ENCODE measurements around the gene YPEL3. TPM values are rescaled to one million over a fixed set of nuclear protein-coding genes. Genes with fewer than 3 reads are reported as not detected.

The YPEL3 gene
- total and polyA plus RNA-seq, 4 donors, result 56.2 to 208 (median 93.5) TPM

DNA sequence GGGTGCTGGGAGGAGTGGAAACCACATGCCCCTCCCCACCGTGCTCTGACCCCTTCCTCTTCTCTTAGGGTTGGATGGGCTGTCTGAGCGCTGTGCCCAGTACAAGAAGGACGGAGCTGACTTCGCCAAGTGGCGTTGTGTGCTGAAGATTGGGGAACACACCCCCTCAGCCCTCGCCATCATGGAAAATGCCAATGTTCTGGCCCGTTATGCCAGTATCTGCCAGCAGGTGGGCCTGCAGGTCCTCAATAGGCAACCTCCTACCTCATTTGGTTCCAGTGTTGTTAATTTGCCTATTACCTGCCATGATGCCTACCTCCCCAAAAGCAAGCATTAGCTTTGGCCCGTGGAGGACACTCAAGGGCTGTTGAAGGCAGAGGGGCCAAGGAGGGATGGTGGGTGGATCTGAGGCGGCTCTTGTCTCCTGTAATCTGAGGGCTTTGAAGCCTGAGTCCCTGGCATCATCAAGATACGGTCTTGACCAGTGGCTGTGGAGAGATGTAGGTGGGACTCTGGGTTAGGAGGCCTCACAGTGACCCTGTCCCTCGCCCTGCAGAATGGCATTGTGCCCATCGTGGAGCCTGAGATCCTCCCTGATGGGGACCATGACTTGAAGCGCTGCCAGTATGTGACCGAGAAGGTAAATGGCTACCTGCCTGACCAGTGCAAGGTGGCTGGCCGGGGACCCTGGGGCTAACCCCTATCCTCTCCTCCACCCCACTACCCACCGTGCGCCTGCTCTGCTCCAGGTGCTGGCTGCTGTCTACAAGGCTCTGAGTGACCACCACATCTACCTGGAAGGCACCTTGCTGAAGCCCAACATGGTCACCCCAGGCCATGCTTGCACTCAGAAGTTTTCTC lies 27.0 kb downstream of the YPEL3 start:
- no peaks in the 10 kb centered on the region for H3K27me3 ChIP-seq (ENCODE audit: control insufficient read depth in 3 of 3, insufficient read depth in 3 of 3, low read length in 2 of 3)
- 85 to 86% methylated on average over 17 of the region's 17 CpGs for WGBS, 2 donors
- ATAC-seq (ENCODE audit: insufficient read depth, low FRiP score) (no peak), DNase-seq (no peak)
- H3K4me3 ChIP-seq, result no peak overlapping the region
- TF ChIP-seq, protein P1, sequence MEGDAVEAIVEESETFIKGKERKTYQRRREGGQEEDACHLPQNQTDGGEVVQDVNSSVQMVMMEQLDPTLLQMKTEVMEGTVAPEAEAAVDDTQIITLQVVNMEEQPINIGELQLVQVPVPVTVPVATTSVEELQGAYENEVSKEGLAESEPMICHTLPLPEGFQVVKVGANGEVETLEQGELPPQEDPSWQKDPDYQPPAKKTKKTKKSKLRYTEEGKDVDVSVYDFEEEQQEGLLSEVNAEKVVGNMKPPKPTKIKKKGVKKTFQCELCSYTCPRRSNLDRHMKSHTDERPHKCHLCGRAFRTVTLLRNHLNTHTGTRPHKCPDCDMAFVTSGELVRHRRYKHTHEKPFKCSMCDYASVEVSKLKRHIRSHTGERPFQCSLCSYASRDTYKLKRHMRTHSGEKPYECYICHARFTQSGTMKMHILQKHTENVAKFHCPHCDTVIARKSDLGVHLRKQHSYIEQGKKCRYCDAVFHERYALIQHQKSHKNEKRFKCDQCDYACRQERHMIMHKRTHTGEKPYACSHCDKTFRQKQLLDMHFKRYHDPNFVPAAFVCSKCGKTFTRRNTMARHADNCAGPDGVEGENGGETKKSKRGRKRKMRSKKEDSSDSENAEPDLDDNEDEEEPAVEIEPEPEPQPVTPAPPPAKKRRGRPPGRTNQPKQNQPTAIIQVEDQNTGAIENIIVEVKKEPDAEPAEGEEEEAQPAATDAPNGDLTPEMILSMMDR (IDR thresholded peaks at IDR 0.05; ENCODE audit: control extremely low read depth, extremely low read depth), result peak; percentile 5
- H3K4me1 ChIP-seq (ENCODE audit: control insufficient read depth in 5 of 5, insufficient read depth in 5 of 5, low read length in 5 of 5), result peaks cover 0 to 16% (median 12%) of the 10 kb centered on the region in 5 donors
- H3K27ac ChIP-seq (ENCODE audit: low read depth in 1 of 2, low read length in 1 of 2), result no peak overlapping the region
- H3K9ac ChIP-seq (ENCODE audit: insufficient read depth in 1 of 2, low read length in 2 of 2), result no peak overlapping the region
- H3K9me3 ChIP-seq (ENCODE audit: control insufficient read depth in 4 of 4, insufficient read depth in 3 of 4, low read length in 3 of 4), result no peaks in the 10 kb centered on the region
- peaks cover 16 to 46% (median 33%) of the 10 kb centered on the region in 4 donors for H3K36me3 ChIP-seq (ENCODE audit: control insufficient read depth in 4 of 4, insufficient read depth in 4 of 4, low read length in 4 of 4)

DNA sequence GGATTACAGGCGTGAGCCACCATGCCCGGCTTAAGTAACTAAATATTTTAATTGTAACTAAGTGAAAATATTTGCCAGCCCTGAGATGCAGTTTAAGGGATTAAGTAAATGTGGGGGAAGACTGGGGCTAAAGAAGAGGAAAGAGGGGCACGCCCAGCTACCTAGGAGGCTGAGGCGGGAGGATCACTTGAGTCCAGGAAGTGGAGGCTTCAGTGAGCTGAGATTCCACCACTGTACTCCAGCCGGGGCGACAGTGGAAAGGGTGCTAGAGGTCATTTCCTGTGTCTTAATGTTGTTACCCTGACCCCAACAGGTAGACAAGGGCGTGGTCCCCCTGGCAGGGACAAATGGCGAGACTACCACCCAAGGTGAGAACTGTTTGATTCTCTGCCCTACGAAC lies 27.7 kb downstream of the YPEL3 start:
- TF ChIP-seq, protein P1 (IDR thresholded peaks at IDR 0.05; ENCODE audit: control extremely low read depth, extremely low read depth), result no peak
- no peak overlapping the region for H3K27ac ChIP-seq (ENCODE audit: low read depth in 1 of 2, low read length in 1 of 2)
- 86 to 87% methylated on average over 9 of the region's 9 CpGs for WGBS, 2 donors
- peaks cover 5 to 22% (median 12%) of the 10 kb centered on the region in 5 donors for H3K4me1 ChIP-seq (ENCODE audit: control insufficient read depth in 5 of 5, insufficient read depth in 5 of 5, low read length in 5 of 5)
- peaks cover 16 to 46% (median 33%) of the 10 kb centered on the region in 4 donors for H3K36me3 ChIP-seq (ENCODE audit: control insufficient read depth in 4 of 4, insufficient read depth in 4 of 4, low read length in 4 of 4)
- no peaks in the 10 kb centered on the region for H3K27me3 ChIP-seq (ENCODE audit: control insufficient read depth in 3 of 3, insufficient read depth in 3 of 3, low read length in 2 of 3)
- ATAC-seq (ENCODE audit: insufficient read depth, low FRiP score) (no peak), DNase-seq (no peak)
- H3K4me3 ChIP-seq, result no peak overlapping the region
- H3K9me3 ChIP-seq (ENCODE audit: control insufficient read depth in 4 of 4, insufficient read depth in 3 of 4, low read length in 3 of 4), result no peaks in the 10 kb centered on the region
- no peak overlapping the region for H3K9ac ChIP-seq (ENCODE audit: insufficient read depth in 1 of 2, low read length in 2 of 2)

DNA sequence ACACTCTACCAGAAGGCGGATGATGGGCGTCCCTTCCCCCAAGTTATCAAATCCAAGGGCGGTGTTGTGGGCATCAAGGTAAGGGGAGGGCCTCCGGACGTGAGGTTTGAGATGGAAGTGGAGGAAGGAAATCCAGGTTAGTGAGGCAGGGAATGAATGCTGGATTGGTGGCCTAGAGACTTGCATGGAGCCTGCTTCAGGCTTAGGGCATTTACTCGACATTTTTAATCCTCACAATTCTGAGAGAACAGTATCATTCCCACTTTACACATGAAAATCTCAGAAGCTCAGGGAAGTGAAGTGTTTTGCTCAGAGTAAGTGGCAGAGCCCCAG lies 28.5 kb downstream of the YPEL3 start:
- DNase-seq (no peak), ATAC-seq (ENCODE audit: insufficient read depth, low FRiP score) (no peak)
- Histone ChIP-seq H3K27me3 (ENCODE audit: control insufficient read depth in 3 of 3, insufficient read depth in 3 of 3, low read length in 2 of 3) (no peaks in the 10 kb centered on the region), H3K27ac (ENCODE audit: low read depth in 1 of 2, low read length in 1 of 2) (no peak overlapping the region), H3K4me3 (no peak overlapping the region), H3K9me3 (ENCODE audit: control insufficient read depth in 4 of 4, insufficient read depth in 3 of 4, low read length in 3 of 4) (no peaks in the 10 kb centered on the region), H3K36me3 (ENCODE audit: control insufficient read depth in 4 of 4, insufficient read depth in 4 of 4, low read length in 4 of 4) (peaks cover 16 to 46% (median 33%) of the 10 kb centered on the region in 4 donors), H3K4me1 (ENCODE audit: control insufficient read depth in 5 of 5, insufficient read depth in 5 of 5, low read length in 5 of 5) (peaks cover 7 to 24% (median 12%) of the 10 kb centered on the region in 5 donors), H3K9ac (ENCODE audit: insufficient read depth in 1 of 2, low read length in 2 of 2) (peak overlapping the region in 1 of 2 donors; percentile 89)
- TF ChIP-seq, protein P1 (IDR thresholded peaks at IDR 0.05; ENCODE audit: control extremely low read depth, extremely low read depth), result no peak
- 86 to 97% methylated on average over 6 of the region's 6 CpGs for WGBS, 2 donors

Measured in lung (tissue), 12 donors.